ENCODE data around the gene UBAP1. TPM values are rescaled to one million over a fixed set of nuclear protein-coding genes. Genes with fewer than 3 reads are reported as not detected.
"Not testable (repeated sequence)": the region's sequence is repeated elsewhere in the genome, so short reads cannot be mapped to it uniquely, and the experiment has no call there.

Gene UBAP1
- total RNA-seq, 4 donors from 2014 or later: 42.2 to 63.3 (median 51.9) TPM

DNA sequence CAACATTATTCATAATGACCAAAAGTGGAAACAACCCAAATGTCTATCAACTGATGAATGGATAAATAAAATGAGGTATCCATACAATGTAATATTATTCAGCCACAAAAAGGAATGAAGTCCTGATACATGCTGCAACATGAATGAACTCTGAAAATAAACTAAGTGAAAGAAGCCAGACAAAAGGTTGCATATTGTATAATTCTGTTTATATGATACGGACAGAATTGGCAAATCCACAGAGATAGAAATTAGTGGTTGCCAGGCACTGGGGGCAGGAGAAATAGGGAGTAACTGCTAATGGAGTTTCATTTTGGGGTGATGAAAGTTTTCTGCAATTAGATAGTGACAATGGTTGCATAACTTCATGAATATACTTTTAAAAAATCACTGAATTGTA lies 103.3 kb downstream of the UBAP1 start:
- no peak overlapping the region for H3K27ac ChIP-seq
- DNase-seq (ENCODE audit: low spot score in 2 of 2): no peak
- WGBS: 69% methylated on average over 1 of the region's 1 CpG
- H3K9me3 ChIP-seq: no peaks in the 10 kb centered on the region
- H3K4me3 ChIP-seq: no peak overlapping the region
- no peaks in the 10 kb centered on the region for H3K27me3 ChIP-seq
- H3K36me3 ChIP-seq: no peaks in the 10 kb centered on the region
- TF ChIP-seq EP300 (IDR thresholded peaks at IDR 0.05) (no peak), POLR2A (IDR thresholded peaks at IDR 0.05) (no peak), POLR2AphosphoS5 (IDR thresholded peaks at IDR 0.05) (no peak)
- TF ChIP-seq, protein P1, sequence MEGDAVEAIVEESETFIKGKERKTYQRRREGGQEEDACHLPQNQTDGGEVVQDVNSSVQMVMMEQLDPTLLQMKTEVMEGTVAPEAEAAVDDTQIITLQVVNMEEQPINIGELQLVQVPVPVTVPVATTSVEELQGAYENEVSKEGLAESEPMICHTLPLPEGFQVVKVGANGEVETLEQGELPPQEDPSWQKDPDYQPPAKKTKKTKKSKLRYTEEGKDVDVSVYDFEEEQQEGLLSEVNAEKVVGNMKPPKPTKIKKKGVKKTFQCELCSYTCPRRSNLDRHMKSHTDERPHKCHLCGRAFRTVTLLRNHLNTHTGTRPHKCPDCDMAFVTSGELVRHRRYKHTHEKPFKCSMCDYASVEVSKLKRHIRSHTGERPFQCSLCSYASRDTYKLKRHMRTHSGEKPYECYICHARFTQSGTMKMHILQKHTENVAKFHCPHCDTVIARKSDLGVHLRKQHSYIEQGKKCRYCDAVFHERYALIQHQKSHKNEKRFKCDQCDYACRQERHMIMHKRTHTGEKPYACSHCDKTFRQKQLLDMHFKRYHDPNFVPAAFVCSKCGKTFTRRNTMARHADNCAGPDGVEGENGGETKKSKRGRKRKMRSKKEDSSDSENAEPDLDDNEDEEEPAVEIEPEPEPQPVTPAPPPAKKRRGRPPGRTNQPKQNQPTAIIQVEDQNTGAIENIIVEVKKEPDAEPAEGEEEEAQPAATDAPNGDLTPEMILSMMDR (IDR thresholded peaks at IDR 0.05): no peak
- no peaks in the 10 kb centered on the region for H3K4me1 ChIP-seq

DNA sequence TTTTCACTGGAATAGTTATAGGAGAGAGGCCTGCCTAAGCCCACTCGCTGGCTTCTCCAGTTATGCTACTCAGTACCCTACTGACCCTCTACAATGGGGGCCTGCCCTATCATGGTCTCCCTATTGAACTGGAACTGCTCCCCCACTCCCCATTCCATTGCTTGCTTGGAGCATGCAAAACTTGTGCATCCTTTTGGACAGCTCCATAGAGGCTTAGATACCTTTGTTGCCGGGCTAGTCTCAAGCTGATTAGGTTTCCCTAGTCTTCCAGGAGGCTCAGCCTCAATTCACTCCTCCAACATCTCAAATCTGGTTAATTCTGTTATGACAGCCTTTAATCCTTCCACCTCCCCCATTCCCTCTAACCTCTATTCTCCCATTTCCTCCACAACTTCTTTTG lies 110.3 kb downstream of the UBAP1 start:
- Histone ChIP-seq H3K27me3 (no peaks in the 10 kb centered on the region), H3K9me3 (no peaks in the 10 kb centered on the region), H3K36me3 (no peaks in the 10 kb centered on the region), H3K4me3 (no peak overlapping the region), H3K27ac (no peak overlapping the region), H3K4me1 (no peaks in the 10 kb centered on the region)
- no peak for DNase-seq (ENCODE audit: low spot score in 2 of 2)
- TF ChIP-seq, protein P1 (IDR thresholded peaks at IDR 0.05): no peak
- TF ChIP-seq POLR2A (IDR thresholded peaks at IDR 0.05) (no peak), POLR2AphosphoS5 (IDR thresholded peaks at IDR 0.05) (no peak), EP300 (IDR thresholded peaks at IDR 0.05) (no peak)
- WGBS: 91% methylated on average over 2 of the region's 2 CpGs

DNA sequence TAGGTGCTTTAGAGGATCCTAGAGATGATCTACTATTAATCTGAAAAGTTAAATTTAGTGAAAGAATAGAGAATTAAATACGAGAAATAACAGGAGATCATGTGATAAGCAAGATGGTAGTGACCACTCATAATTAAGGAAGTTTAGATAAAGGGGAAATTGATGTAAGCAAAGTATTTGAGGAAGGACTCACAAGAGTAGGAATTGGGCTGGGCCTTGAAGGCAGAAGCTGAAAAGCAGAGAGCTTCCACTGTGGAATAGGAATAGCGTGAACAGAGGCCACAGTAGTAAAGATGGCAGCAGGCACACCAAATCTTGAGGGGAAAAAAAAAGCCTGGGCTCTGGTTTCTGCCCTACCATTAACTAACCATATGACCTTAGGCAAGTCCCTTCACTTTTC lies 112.2 kb downstream of the UBAP1 start:
- Histone ChIP-seq H3K9me3 (no peaks in the 10 kb centered on the region), H3K4me3 (no peak overlapping the region), H3K36me3 (no peaks in the 10 kb centered on the region), H3K4me1 (no peaks in the 10 kb centered on the region), H3K27me3 (no peaks in the 10 kb centered on the region), H3K27ac (no peak overlapping the region)
- WGBS: 75% methylated on average over 2 of the region's 2 CpGs
- TF ChIP-seq, protein P1 (IDR thresholded peaks at IDR 0.05): no peak
- TF ChIP-seq POLR2AphosphoS5 (IDR thresholded peaks at IDR 0.05) (no peak), EP300 (IDR thresholded peaks at IDR 0.05) (no peak), POLR2A (IDR thresholded peaks at IDR 0.05) (no peak)
- no peak for DNase-seq (ENCODE audit: low spot score in 2 of 2)

DNA sequence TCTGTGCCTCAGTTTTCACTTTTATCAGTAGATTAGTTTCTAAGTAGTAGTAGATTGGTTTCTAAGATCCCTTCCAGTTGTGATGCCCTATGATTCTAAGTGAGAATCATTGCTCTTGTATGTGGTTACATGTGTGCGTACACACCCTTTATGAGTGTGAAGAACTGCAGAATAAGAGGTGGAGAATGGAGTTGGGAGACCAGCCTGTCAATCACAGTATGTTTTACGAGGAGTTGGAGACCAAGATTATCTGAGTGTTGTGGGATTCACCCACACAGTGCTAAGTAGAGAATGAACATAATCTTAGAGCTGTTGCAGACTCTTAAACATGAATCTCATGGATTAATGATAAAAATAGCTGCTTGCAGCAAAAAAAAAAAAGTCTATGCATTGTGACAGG lies 112.6 kb downstream of the UBAP1 start:
- TF ChIP-seq, protein P1 (IDR thresholded peaks at IDR 0.05): no peak
- TF ChIP-seq EP300 (IDR thresholded peaks at IDR 0.05): no peak
- TF ChIP-seq POLR2AphosphoS5 (IDR thresholded peaks at IDR 0.05): no peak
- TF ChIP-seq POLR2A (IDR thresholded peaks at IDR 0.05): no peak
- Histone ChIP-seq H3K4me3 (no peak overlapping the region), H3K4me1 (no peaks in the 10 kb centered on the region), H3K27me3 (no peaks in the 10 kb centered on the region), H3K36me3 (no peaks in the 10 kb centered on the region), H3K9me3 (no peaks in the 10 kb centered on the region), H3K27ac (no peak overlapping the region)
- DNase-seq (ENCODE audit: low spot score in 2 of 2): no peak
- 95% methylated on average over 2 of the region's 2 CpGs for WGBS

DNA sequence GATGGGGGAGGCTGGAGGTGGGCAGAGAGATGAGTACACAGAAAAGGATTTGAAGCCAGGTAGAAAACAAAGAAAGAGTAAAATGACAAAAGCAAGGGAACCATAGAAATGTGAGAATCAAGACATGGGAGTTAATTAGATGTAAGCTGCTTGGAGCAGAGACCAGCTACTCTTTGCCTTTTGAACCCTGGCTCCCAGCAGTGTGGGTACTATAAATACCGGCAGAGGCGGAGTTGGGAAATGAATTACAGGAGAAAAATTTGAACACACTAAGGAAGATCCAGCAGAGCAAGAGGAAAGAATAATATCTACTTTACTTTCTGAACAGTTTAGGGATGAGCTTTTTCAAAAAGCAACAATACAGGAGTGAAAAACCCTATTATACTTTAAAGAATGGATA lies 113.7 kb downstream of the UBAP1 start:
- Histone ChIP-seq H3K4me3 (no peak overlapping the region), H3K36me3 (no peaks in the 10 kb centered on the region), H3K27me3 (no peaks in the 10 kb centered on the region), H3K4me1 (no peaks in the 10 kb centered on the region), H3K27ac (no peak overlapping the region), H3K9me3 (no peaks in the 10 kb centered on the region)
- 75% methylated on average over 2 of the region's 2 CpGs for WGBS
- TF ChIP-seq EP300 (IDR thresholded peaks at IDR 0.05) (no peak), POLR2AphosphoS5 (IDR thresholded peaks at IDR 0.05) (no peak), POLR2A (IDR thresholded peaks at IDR 0.05) (no peak)
- TF ChIP-seq, protein P1 (IDR thresholded peaks at IDR 0.05): no peak
- DNase-seq (ENCODE audit: low spot score in 2 of 2): no peak

DNA sequence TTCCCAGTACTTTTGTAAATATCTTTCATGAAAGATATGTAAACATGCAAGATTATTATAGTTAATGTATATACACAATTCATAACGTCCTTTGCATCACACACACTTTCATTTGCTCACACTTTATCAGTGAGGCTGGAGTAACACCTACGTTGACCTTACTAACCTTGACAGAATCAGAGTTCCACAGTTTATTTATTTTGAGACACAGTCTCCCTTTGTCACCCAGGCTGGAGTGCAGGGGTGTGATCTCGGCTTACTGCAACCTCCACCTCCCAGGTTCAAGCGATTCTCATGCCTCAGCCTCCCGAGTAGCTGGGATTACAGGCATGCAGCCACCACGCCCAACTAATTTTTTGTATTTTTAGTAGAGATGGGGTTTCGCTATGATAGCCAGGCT lies 122.2 kb downstream of the UBAP1 start:
- WGBS: 96% methylated on average over 7 of the region's 7 CpGs
- H3K36me3 ChIP-seq; H3K4me3 ChIP-seq; H3K4me1 ChIP-seq; DNase-seq (ENCODE audit: low spot score in 2 of 2); H3K27ac ChIP-seq; H3K9me3 ChIP-seq; H3K27me3 ChIP-seq: not testable (repeated sequence)
